SK-N-MC (cell line): ENCODE measurements around the gene METTL2B.
"Not testable (repeated sequence)": the region's sequence is repeated elsewhere in the genome, so short reads cannot be mapped to it uniquely, and the experiment has no call there.

Source experiments
- DNase-seq: peaks from one replicate; pipeline ENCODE4 v3.0.0-alpha.2; 2011; ENCODE audit warnings: low read depth, low spot score
- H3K27ac ChIP-seq: fragments of 200-600 bp; sonication (generic); 2 replicates; pipeline ENCODE4 v1.5.1; 2016; ENCODE audit warnings: mixed run types
- H3K36me3 ChIP-seq: fragments of 200-600 bp; sonication (generic); 2 replicates; pipeline ENCODE4 v1.6.1; 2017; ENCODE audit warnings: antibody characterized with exemption, low read length, mixed read lengths; ENCODE audit not compliant: insufficient read depth
- H3K4me3 ChIP-seq: fragments of 200-600 bp; sonication (generic); 2 replicates; pipeline ENCODE4 v1.5.1; 2016
- H3K9ac ChIP-seq: fragments of 200-600 bp; sonication (generic); 2 replicates; pipeline ENCODE4 v1.8.0; 2017; ENCODE audit warnings: mixed run types, mixed read lengths; ENCODE audit not compliant: insufficient read length
- H3K9me3 ChIP-seq: fragments of 200-600 bp; sonication (generic); 2 replicates; pipeline ENCODE4 v1.6.1; 2017; ENCODE audit warnings: low read depth, mild to moderate bottlenecking, antibody characterized with exemption, low read length, moderate library complexity, mixed read lengths
- EZH2 ChIP-seq: fragments of 200-600 bp; sonication (generic); IDR thresholded peaks from one replicate; pipeline ENCODE4 v1.6.1; 2017; ENCODE audit warnings: antibody characterized with exemption
- FOXP2 ChIP-seq: optimal IDR thresholded peaks from 2 replicates; pipeline ENCODE3; 2011; ENCODE audit warnings: mild to moderate bottlenecking, moderate library complexity; ENCODE audit not compliant: insufficient read depth; ENCODE audit errors: extremely low read length, control extremely low read depth
- POLR2AphosphoS5 ChIP-seq: IDR thresholded peaks from 2 replicates; pipeline ENCODE4 v1.6.1; 2012; ENCODE audit warnings: mild to moderate bottlenecking, low read depth, low read length, borderline replicate concordance

Gene METTL2B

GRCh38 chr7:128459394-128459878 is 17.1 kb upstream of the METTL2B start:
- H3K27ac ChIP-seq, result peak overlapping the region; percentile 31
- H3K36me3 ChIP-seq, result peaks cover 35% of the 10 kb centered on the region
- no peaks in the 10 kb centered on the region for H3K9me3 ChIP-seq
- no peak overlapping the region for H3K9ac ChIP-seq
- peak overlapping the region; percentile 12 for H3K4me3 ChIP-seq
- no peak for DNase-seq
- no peak for TF ChIP-seq FOXP2
- no peak; the same call in 1 of the 2 replicates for TF ChIP-seq POLR2AphosphoS5
- no peak for TF ChIP-seq EZH2

GRCh38 chr7:128462460-128462859 is 14.1 kb upstream of the METTL2B start:
- no peak overlapping the region for H3K4me3 ChIP-seq
- no peak overlapping the region for H3K9ac ChIP-seq
- no peak for TF ChIP-seq EZH2
- no peak for TF ChIP-seq FOXP2
- TF ChIP-seq POLR2AphosphoS5, result no peak
- no peak for DNase-seq
- H3K27ac ChIP-seq, result no peak overlapping the region
- H3K9me3 ChIP-seq, result no peaks in the 10 kb centered on the region
- H3K36me3 ChIP-seq, result peaks cover 28% of the 10 kb centered on the region

DNA sequence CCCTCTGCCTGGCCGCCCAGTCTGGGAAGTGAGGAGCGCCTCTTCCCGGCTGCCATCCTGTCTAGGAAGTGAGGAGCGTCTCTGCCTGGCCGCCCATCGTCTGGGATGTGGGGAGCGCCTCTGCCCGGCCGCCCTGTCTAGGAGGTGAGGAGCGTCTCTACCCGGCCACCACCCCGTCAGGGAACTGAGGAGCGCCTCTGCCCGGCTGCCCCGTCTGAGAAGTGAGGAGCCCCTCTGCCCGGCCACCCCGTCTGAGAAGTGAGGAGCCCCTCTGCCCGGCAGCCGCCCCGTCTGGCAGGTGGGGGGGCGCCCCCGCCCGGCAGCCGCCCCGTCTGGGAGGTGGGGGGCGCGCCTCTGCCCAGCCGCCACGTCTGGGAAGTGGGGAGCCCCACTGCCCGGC is 13.2 kb upstream of the METTL2B start:
- DNase-seq, H3K9me3 ChIP-seq, H3K4me3 ChIP-seq, H3K27ac ChIP-seq, H3K9ac ChIP-seq: not testable (repeated sequence)
- peaks cover 19% of the 10 kb centered on the region for H3K36me3 ChIP-seq

- not testable (repeated sequence) for H3K9ac ChIP-seq, H3K9me3 ChIP-seq, H3K27ac ChIP-seq, H3K4me3 ChIP-seq, DNase-seq
- H3K36me3 ChIP-seq, result peaks cover 13% of the 10 kb centered on the region
Measured at GRCh38 chr7:128463933-128464332, 12.6 kb upstream of the METTL2B start.

GRCh38 chr7:128466871-128467270 is 9.7 kb upstream of the METTL2B start:
- H3K9me3 ChIP-seq, H3K27ac ChIP-seq, DNase-seq, H3K4me3 ChIP-seq, H3K9ac ChIP-seq, H3K36me3 ChIP-seq: not testable (repeated sequence)

- not testable (repeated sequence) for DNase-seq, H3K27ac ChIP-seq, H3K9me3 ChIP-seq
- peak overlapping the region; percentile 94 for H3K9ac ChIP-seq
- H3K36me3 ChIP-seq, result peaks cover 15% of the 10 kb centered on the region; the same call in 1 of the 2 replicates
- peak overlapping the region; percentile 76 for H3K4me3 ChIP-seq
Measured at GRCh38 chr7:128477336-128477690, 765 bp downstream of the METTL2B start.

DNA sequence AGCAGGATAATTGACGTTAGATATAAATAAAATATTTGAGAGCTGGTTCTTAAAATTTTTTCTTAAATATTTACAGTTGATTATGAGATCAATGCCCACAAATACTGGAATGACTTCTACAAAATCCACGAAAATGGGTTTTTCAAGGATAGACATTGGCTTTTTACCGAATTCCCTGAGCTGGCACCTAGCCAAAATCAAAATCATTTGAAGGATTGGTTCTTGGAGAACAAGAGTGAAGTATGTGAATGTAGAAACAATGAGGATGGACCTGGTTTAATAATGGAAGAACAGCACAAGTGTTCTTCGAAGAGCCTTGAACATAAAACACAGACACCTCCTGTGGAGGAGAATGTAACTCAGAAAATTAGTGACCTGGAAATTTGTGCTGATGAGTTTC is 2.5 kb downstream of the METTL2B start:
- H3K9me3 ChIP-seq, H3K9ac ChIP-seq, H3K4me3 ChIP-seq, H3K27ac ChIP-seq, DNase-seq: not testable (repeated sequence)
- peaks cover 15% of the 10 kb centered on the region; the same call in 1 of the 2 replicates for H3K36me3 ChIP-seq

DNA sequence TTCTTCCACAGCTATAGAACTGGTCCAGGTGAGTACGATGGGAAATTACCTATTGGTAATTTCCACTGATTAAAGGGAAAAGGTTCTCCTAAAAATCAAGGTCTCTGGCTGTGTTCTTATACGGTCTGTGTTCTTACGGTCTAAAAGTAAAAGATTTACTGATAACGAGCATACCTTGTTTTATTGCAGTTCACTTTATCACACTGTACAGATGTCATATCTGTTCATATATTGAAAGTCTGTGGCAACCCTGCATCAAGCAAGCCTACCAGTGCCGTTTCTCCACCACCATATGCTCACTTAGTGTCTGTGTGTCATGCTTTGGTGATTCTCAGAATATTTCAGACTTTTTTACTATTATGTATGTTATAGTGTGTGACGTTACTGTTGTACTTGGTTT is 11.6 kb downstream of the METTL2B start:
- not testable (repeated sequence) for H3K27ac ChIP-seq, H3K9ac ChIP-seq, DNase-seq, H3K4me3 ChIP-seq, H3K9me3 ChIP-seq, H3K36me3 ChIP-seq

GRCh38 chr7:128497405-128497804 is 20.9 kb downstream of the METTL2B start:
- H3K4me3 ChIP-seq, result no peak overlapping the region
- no peaks in the 10 kb centered on the region for H3K9me3 ChIP-seq
- peaks cover 15% of the 10 kb centered on the region; the same call in 1 of the 2 replicates for H3K36me3 ChIP-seq
- TF ChIP-seq POLR2AphosphoS5 (no peak), EZH2 (no peak), FOXP2 (no peak)
- no peak for DNase-seq
- no peak overlapping the region for H3K9ac ChIP-seq
- no peak overlapping the region for H3K27ac ChIP-seq

DNA sequence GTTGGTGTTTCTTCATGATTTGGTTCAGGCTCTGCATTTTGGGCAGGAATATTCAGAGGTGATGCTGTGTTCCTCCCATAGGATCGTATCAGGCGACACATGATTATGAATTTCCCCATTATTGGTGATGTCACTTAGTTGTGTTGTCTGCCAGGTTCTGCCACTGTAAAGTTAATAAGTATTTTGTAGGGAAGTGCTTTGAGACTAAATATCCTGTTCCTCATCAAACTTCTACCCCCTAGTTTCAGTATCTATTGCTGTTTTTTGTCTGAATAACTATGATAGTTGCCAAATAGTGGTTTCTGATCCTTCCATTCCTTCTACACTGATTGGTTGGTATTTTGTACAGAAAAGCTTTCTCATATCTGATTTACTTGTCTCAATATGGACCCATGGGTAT is 28.9 kb downstream of the METTL2B start:
- not testable (repeated sequence) for H3K9me3 ChIP-seq, H3K27ac ChIP-seq, H3K9ac ChIP-seq, DNase-seq, H3K36me3 ChIP-seq, H3K4me3 ChIP-seq

DNA sequence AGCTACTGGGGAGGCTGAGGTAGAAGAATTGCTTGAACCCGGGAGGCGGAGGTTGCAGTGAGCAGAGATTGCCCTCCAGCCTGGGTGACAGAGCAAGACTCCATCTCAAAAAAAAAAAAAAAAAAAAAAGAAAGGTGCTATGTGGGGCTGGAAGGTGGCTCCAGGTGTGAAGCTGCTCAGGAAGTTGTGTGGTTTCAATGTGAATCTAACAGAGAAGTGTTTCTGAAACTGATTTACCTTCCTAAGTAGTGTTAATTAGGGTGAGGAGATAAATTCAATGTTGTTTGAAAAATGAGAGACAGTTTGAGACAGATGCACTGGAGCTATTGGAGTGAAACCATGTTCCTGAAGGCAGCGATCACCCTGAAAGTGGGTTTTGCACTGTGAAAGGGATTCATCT is 30.3 kb downstream of the METTL2B start:
- H3K27ac ChIP-seq, H3K36me3 ChIP-seq, H3K4me3 ChIP-seq, H3K9ac ChIP-seq, H3K9me3 ChIP-seq, DNase-seq: not testable (repeated sequence)

- not testable (repeated sequence) for H3K4me3 ChIP-seq, H3K9me3 ChIP-seq, H3K27ac ChIP-seq, H3K9ac ChIP-seq, H3K36me3 ChIP-seq, DNase-seq
Measured at GRCh38 chr7:128507321-128507993, 30.9 kb downstream of the METTL2B start.

- H3K9me3 ChIP-seq, H3K36me3 ChIP-seq, DNase-seq, H3K9ac ChIP-seq, H3K27ac ChIP-seq, H3K4me3 ChIP-seq: not testable (repeated sequence)
Measured at GRCh38 chr7:128511692-128512091, 35.1 kb downstream of the METTL2B start.

DNA sequence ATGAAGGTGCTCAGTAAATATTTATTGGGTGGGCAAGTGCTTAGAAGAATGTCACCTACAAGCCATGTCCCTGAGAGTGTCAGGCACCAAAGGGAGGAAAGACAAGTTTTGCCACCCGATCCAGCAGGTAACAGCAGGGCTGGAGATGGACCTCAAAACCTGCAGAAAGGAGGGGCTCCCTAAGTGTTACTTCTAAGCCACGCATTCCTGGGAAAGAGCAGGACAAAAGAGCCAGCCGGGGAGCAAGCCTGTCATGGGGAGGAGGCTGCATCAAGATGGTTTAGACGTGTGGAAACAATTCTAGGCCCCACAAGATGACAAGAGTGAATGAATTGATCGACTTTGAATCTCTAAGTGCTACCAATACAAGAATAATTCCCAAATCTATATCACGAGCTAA is 38.7 kb downstream of the METTL2B start:
- H3K36me3 ChIP-seq, H3K4me3 ChIP-seq, H3K27ac ChIP-seq, H3K9me3 ChIP-seq, DNase-seq, H3K9ac ChIP-seq: not testable (repeated sequence)
